AG09319 (cell line): ENCODE measurements around the gene OR52M1.

ENCODE experiments used
- DNase-seq: peaks from one replicate; pipeline ENCODE4 v3.0.0-alpha.2; 2010; ENCODE audit warnings: low read depth; ENCODE audit errors: extremely low read depth
- CTCF ChIP-seq: IDR thresholded peaks from 2 replicates; pipeline ENCODE4 v1.5.1; 2011; ENCODE audit warnings: low read depth, mild to moderate bottlenecking, inconsistent platforms, low read length, moderate library complexity

The OR52M1 gene

DNA sequence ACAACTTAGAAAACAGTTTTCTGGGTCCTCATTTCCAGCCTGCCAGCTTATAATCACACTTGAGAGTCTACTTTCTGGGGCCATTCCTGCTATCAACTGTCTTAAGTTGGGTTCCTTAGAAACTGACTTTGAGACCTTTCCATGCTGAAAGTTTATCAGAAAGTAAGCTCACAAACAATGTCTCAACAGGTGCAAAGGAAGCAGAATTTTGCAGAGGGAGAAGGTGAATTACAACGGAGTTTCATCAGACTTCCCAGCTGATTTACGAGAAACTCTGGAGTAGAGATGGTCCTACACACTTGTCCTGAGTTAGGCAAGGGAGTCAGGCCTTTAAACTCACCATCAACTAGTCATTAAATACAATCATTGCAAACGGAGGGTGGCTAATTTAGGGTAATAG, 31.9 kb downstream of the OR52M1 start:
- no peak for DNase-seq
- TF ChIP-seq CTCF, result no peak

DNA sequence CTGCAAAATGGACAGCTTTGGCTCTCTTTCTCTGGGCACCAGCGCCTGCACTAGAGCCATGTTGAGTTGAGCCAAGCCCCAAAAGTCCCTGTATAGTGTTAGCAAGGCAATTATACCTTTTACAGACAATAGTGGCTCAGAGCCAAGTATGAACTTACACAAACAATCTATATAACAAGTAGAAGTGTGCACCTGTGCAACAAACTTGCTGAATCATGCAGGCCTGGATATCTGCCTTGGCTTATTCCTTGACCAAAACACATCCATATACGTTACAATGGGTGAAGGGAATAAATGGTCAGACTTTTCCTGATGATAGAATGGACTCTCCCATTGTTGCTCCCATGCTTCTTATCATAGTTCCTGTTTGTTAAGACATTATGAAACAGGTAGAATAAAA, 32.8 kb downstream of the OR52M1 start:
- no peak for TF ChIP-seq CTCF
- DNase-seq, result no peak

DNA sequence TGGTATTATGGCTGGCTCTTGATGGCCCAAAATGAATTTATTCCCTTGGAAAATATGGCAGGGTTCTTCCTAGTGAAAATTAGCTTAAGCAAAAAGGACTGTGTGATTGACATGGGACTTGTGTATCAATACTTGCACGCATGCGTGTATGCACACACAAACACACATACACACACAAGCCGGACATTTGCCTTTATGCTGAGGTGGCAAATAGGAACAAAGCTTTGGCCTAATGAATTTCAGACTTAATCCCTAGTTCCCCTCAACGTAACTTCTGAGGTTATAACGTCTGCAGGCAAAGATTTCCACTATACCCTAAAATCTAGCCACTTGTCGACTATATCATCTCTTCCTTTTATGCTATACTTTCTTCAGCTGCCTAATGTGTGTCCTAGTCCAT, 33.6 kb downstream of the OR52M1 start:
- DNase-seq, result no peak
- no peak for TF ChIP-seq CTCF

GRCh38 chr11:4580124-4580523, 35.1 kb downstream of the OR52M1 start:
- no peak for DNase-seq
- no peak for TF ChIP-seq CTCF

GRCh38 chr11:4581443-4581842, 36.5 kb downstream of the OR52M1 start, which contains the start of gene OR52I2:
OR52I2 (plus strand) TSS chr11:4581743.
- no peak for DNase-seq
- TF ChIP-seq CTCF, result no peak

DNA sequence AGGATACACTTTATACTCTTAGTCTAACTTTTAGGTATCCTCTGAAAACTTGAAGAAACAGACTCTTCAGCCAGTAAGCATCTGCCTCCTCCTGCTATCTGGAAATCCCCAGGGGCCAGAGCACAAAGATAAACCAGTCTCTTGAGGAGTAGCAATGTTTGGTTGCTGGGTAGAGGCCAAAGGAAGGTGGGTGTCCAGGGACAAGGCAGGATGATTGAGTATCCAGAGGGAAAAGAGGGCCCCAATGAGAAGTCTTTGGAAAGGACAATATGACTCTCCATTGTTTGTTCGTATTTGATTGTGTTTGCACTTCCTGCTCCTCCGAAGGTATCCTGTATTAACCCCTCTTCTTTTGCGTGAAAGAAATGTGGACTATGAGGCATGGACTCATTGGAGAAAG, 44.0 kb downstream of the OR52M1 start:
- no peak for DNase-seq
- TF ChIP-seq CTCF, result no peak

- no peak for TF ChIP-seq CTCF
- no peak for DNase-seq
Observed at GRCh38 chr11:4593739-4594138, 48.7 kb downstream of the OR52M1 start, which contains the start of gene OR52I1. OR52I1 (plus strand) TSS chr11:4594039; CDS start chr11:4594039, 0 bp downstream.
